GM18907 (cell line): Measurements from ENCODE around the gene ZFAND6.
"Not testable (repeated sequence)": the region's sequence is repeated elsewhere in the genome, so short reads cannot be mapped to it uniquely, and the experiment has no call there.

Source experiments
- ATAC-seq: cut with Tn5 transposase; IDR thresholded peaks from one replicate; pipeline ENCODE4 v1.9.1; 2021; ENCODE audit warnings: mild to moderate bottlenecking, moderate library complexity; ENCODE audit not compliant: unreplicated experiment

Gene ZFAND6

GRCh38 chr15:80141916-80142598 is 82.6 kb downstream of the ZFAND6 start:
- no peak for ATAC-seq

- no peak for ATAC-seq
Measured at GRCh38 chr15:80142646-80143045, 83.2 kb downstream of the ZFAND6 start.

GRCh38 chr15:80151148-80151547 is 91.7 kb downstream of the ZFAND6 start:
- no peak for ATAC-seq

GRCh38 chr15:80151576-80151975 is 92.1 kb downstream of the ZFAND6 start:
- ATAC-seq = no peak

GRCh38 chr15:80152180-80152895 is 92.9 kb downstream of the ZFAND6 start:
- peak; percentile 57 for ATAC-seq

GRCh38 chr15:80152896-80153876 is 93.7 kb downstream of the ZFAND6 start, which contains the start of gene FAH:
Gene FAH, plus strand, starts transcription at chr15:80152999. Its CDS starts 56 bp downstream, at chr15:80153055.
- ATAC-seq = peak; percentile 52

- ATAC-seq = no peak
Measured at GRCh38 chr15:80153900-80154299, 94.4 kb downstream of the ZFAND6 start.

- no peak for ATAC-seq
Measured at GRCh38 chr15:80154336-80154735, 94.9 kb downstream of the ZFAND6 start.

- ATAC-seq = no peak
Measured at GRCh38 chr15:80155001-80155377, 95.5 kb downstream of the ZFAND6 start.

GRCh38 chr15:80155378-80156175 is 96.1 kb downstream of the ZFAND6 start:
- not testable (repeated sequence) for ATAC-seq

- ATAC-seq = no peak
Measured at GRCh38 chr15:80156176-80156720, 96.8 kb downstream of the ZFAND6 start.

GRCh38 chr15:80157215-80157614 is 97.7 kb downstream of the ZFAND6 start:
- no peak for ATAC-seq

- ATAC-seq = no peak
Measured at GRCh38 chr15:80159301-80159700, 99.8 kb downstream of the ZFAND6 start.

GRCh38 chr15:80159811-80160569 is 100.5 kb downstream of the ZFAND6 start:
- ATAC-seq = no peak

GRCh38 chr15:80160570-80161156 is 101.2 kb downstream of the ZFAND6 start:
- ATAC-seq = peak; percentile 77

- no peak for ATAC-seq
Measured at GRCh38 chr15:80161468-80162016, 102.1 kb downstream of the ZFAND6 start.

GRCh38 chr15:80162059-80162554 is 102.6 kb downstream of the ZFAND6 start:
- no peak for ATAC-seq

GRCh38 chr15:80163217-80163616 is 103.7 kb downstream of the ZFAND6 start:
- ATAC-seq = no peak
